Right lobe of liver (tissue), 4 donors: ENCODE measurements around the gene RBFOX2.

Experiments used
- POLR2A ChIP-seq: fragments of 450-650 bp; IDR thresholded peaks from one replicate; pipeline ENCODE4 v1.6.1; 2017; ENCODE audit warnings: antibody characterized with exemption, mild to moderate bottlenecking
- TF ChIP-seq, protein P1 (sequence below), 4 donors: fragments of 200-600 bp in 3 of 4; fragments of 450-650 bp in 1 of 4; IDR thresholded peaks; one replicate each; pipeline versions ENCODE4 v1.5.1 to v1.8.0; 2016 to 2022; ENCODE audit warnings: antibody characterized with exemption in 4 of 4, mild to moderate bottlenecking in 2 of 4
- donor health status: DM: no; HTN: no; CAD: no.
- donor health status: DM: no; HTN: no; CAD: no.
- donor health status: DM: no; HTN: yes; CAD: no.

DNA sequence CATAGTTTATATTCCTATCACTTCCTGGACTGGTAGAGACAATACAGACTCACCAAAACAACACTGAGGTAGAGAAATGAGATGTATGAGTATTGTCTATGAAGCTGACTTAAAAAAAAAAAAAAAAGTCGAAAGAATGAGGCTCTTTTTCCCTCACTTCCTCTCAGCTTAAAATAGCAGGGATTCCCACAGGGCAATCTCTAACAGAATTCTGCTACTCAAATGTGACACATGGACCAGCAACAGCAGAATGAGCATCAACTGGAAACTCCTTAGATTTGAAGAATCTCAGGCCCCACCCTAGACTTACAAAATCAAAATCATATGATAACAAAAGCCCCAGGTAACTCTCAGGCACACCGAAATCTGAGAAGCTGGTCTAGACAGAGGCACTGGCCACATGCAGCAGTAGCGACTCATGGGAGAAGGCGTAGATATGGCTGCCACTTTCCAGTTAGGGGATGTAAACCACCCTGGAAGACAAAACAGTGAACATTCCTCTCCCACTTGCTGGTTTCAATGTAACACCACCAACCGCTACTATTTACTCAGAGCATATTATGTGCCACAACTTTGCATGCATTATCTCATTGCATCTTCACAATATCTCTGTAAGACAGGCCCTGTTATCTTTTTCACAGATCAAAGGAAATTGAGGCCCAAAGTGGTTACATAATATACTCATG, 128.0 kb downstream of the RBFOX2 start:
- TF ChIP-seq, protein P1, sequence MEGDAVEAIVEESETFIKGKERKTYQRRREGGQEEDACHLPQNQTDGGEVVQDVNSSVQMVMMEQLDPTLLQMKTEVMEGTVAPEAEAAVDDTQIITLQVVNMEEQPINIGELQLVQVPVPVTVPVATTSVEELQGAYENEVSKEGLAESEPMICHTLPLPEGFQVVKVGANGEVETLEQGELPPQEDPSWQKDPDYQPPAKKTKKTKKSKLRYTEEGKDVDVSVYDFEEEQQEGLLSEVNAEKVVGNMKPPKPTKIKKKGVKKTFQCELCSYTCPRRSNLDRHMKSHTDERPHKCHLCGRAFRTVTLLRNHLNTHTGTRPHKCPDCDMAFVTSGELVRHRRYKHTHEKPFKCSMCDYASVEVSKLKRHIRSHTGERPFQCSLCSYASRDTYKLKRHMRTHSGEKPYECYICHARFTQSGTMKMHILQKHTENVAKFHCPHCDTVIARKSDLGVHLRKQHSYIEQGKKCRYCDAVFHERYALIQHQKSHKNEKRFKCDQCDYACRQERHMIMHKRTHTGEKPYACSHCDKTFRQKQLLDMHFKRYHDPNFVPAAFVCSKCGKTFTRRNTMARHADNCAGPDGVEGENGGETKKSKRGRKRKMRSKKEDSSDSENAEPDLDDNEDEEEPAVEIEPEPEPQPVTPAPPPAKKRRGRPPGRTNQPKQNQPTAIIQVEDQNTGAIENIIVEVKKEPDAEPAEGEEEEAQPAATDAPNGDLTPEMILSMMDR (IDR thresholded peaks at IDR 0.05), result no peak
- TF ChIP-seq POLR2A, result no peak
